Cerebellar nuclear complex (tissue), 1 donor: ENCODE results near the gene SH2D6.

ENCODE experiments used
- DNase-seq, 2 experiments: peaks; one replicate each; lab custom pipeline; 2025; lab: John Stamatoyannopoulos, UW

SH2D6 gene

GRCh38 chr2:85421260-85422071, 3.0 kb downstream of the SH2D6 start:
- no peak for DNase-seq

- no peak for DNase-seq
Observed at GRCh38 chr2:85422072-85422457, 3.6 kb downstream of the SH2D6 start.

GRCh38 chr2:85423525-85423924, 5.0 kb downstream of the SH2D6 start:
- no peak for DNase-seq

GRCh38 chr2:85425588-85425987, 7.1 kb downstream of the SH2D6 start:
- no peak for DNase-seq

GRCh38 chr2:85427300-85427835, 8.9 kb downstream of the SH2D6 start:
- DNase-seq: no peak

- DNase-seq: no peak
Observed at GRCh38 chr2:85428343-85428881, 9.9 kb downstream of the SH2D6 start.

- DNase-seq: no peak
Observed at GRCh38 chr2:85429213-85429923, 10.9 kb downstream of the SH2D6 start.

- DNase-seq: no peak
Observed at GRCh38 chr2:85429924-85430289, 11.4 kb downstream of the SH2D6 start.

GRCh38 chr2:85430752-85431569, 12.4 kb downstream of the SH2D6 start:
- peak; percentile 85 to 91 for DNase-seq

GRCh38 chr2:85431570-85432205, 13.2 kb downstream of the SH2D6 start:
- DNase-seq: no peak

- peak in 1 of 2 experiments; percentile 18 for DNase-seq
Observed at GRCh38 chr2:85433511-85434089, 15.1 kb downstream of the SH2D6 start.

GRCh38 chr2:85434696-85435095, 16.2 kb downstream of the SH2D6 start:
- no peak for DNase-seq

GRCh38 chr2:85435220-85435958, 16.9 kb downstream of the SH2D6 start:
- no peak for DNase-seq

- no peak for DNase-seq
Observed at GRCh38 chr2:85435981-85436835, 17.7 kb downstream of the SH2D6 start.

- DNase-seq: no peak
Observed at GRCh38 chr2:85436836-85437487, 18.4 kb downstream of the SH2D6 start.

- peak in 1 of 2 experiments; percentile 14 for DNase-seq
Observed at GRCh38 chr2:85437488-85438200, 19.1 kb downstream of the SH2D6 start.

- no peak for DNase-seq
Observed at GRCh38 chr2:85438201-85439024, 19.9 kb downstream of the SH2D6 start.
